GM12892 (cell line): ENCODE data around the gene MUSTN1.

Experiments used
- POLR2A ChIP-seq: IDR thresholded peaks from 2 replicates; pipeline ENCODE4 v1.6.1; 2011; ENCODE audit warnings: low read depth, low read length, control low read depth
- POLR2AphosphoS5 ChIP-seq: IDR thresholded peaks from 2 replicates; pipeline ENCODE4 v1.6.1; 2011; ENCODE audit warnings: low read depth, low read length, control low read depth

GRCh38 chr3:52800079-52800478 lies 34.7 kb downstream of the MUSTN1 start:
- TF ChIP-seq POLR2AphosphoS5 (no peak), POLR2A (no peak)
